SK-N-SH treated with all-trans-retinoic acid at 6 μM for 48 hours (cell line): ENCODE data around the gene EPB41L2.

ENCODE experiments used
- ATAC-seq: fragments of 200-7000 bp; cut with Tn5 transposase; 3 replicates; pipeline ENCODE4 v1.9.1; 2020; ENCODE audit warnings: mild to moderate bottlenecking, moderate library complexity
- ARNTL ChIP-seq: fragments of 450-650 bp; formaldehyde crosslinking; IDR thresholded peaks from 2 replicates; pipeline ENCODE4 v1.5.0; 2020; ENCODE audit warnings: low read depth, mild to moderate bottlenecking, moderate library complexity, borderline replicate concordance
- BACH2 ChIP-seq: fragments of 250-450 bp; sonication (Bioruptor Pico); IDR thresholded peaks from 2 replicates; pipeline ENCODE4 v1.9.0; 2021; ENCODE audit warnings: mild to moderate bottlenecking, borderline replicate concordance
- CSDC2 ChIP-seq: fragments of 250-450 bp; sonication (Bioruptor Pico); IDR thresholded peaks from 2 replicates; pipeline ENCODE4 v1.5.0; 2020; ENCODE audit warnings: mild to moderate bottlenecking, moderate library complexity
- ESRRG ChIP-seq: fragments of 250-450 bp; sonication (Bioruptor Pico); IDR thresholded peaks from 2 replicates; pipeline ENCODE4 v1.6.1; 2021; ENCODE audit warnings: mild to moderate bottlenecking
- GLIS3 ChIP-seq: fragments of 250-450 bp; sonication (Bioruptor Pico); IDR thresholded peaks from 2 replicates; pipeline ENCODE4 v1.5.0; 2020; ENCODE audit warnings: mild to moderate bottlenecking, moderate library complexity
- OSR1 ChIP-seq: fragments of 250-450 bp; sonication (Bioruptor Pico); IDR thresholded peaks from 2 replicates; pipeline ENCODE4 v1.8.0; 2022; ENCODE audit warnings: moderate library complexity, mild to moderate bottlenecking, inconsistent platforms
- PPARA ChIP-seq: fragments of 250-450 bp; sonication (Bioruptor Pico); IDR thresholded peaks from 2 replicates; pipeline ENCODE4 v1.5.0; 2020; ENCODE audit warnings: mild to moderate bottlenecking, borderline replicate concordance
- RARB ChIP-seq: fragments of 250-450 bp; sonication (Bioruptor Pico); IDR thresholded peaks from 2 replicates; pipeline ENCODE4 v1.8.0; 2021; ENCODE audit warnings: mild to moderate bottlenecking, moderate library complexity
- SNAI2 ChIP-seq: fragments of 250-450 bp; sonication (Bioruptor Pico); IDR thresholded peaks from 2 replicates; pipeline ENCODE4 v1.5.0; 2020; ENCODE audit warnings: mild to moderate bottlenecking, moderate library complexity
- TCF4 ChIP-seq: fragments of 250-450 bp; sonication (Bioruptor Pico); IDR thresholded peaks from 2 replicates; pipeline ENCODE4 v1.8.0; 2021; ENCODE audit warnings: mild to moderate bottlenecking, moderate library complexity, borderline replicate concordance
- TOX ChIP-seq: fragments of 250-450 bp; sonication (Bioruptor Pico); IDR thresholded peaks from 2 replicates; pipeline ENCODE4 v1.8.0; 2021; ENCODE audit warnings: mild to moderate bottlenecking, moderate library complexity, borderline replicate concordance
- ZC3H10 ChIP-seq: fragments of 250-450 bp; sonication (Bioruptor Pico); IDR thresholded peaks from 2 replicates; pipeline ENCODE4 v1.5.1; 2021; ENCODE audit warnings: mild to moderate bottlenecking, moderate library complexity
- ZFP3 ChIP-seq: fragments of 250-450 bp; sonication (Bioruptor Pico); IDR thresholded peaks from 2 replicates; pipeline ENCODE4 v1.5.0; 2020; ENCODE audit warnings: mild to moderate bottlenecking, moderate library complexity
- ZFP30 ChIP-seq: fragments of 450-650 bp; formaldehyde crosslinking; IDR thresholded peaks from 2 replicates; pipeline ENCODE4 v1.5.0; 2022; ENCODE audit warnings: mild to moderate bottlenecking, moderate library complexity
- ZNF565 ChIP-seq: fragments of 450-650 bp; formaldehyde crosslinking; conservative IDR thresholded peaks from 2 replicates; pipeline ENCODE4 v1.5.0; 2020; ENCODE audit warnings: low read depth, mild to moderate bottlenecking, moderate library complexity
- ZNF70 ChIP-seq: fragments of 450-650 bp; formaldehyde crosslinking; IDR thresholded peaks from 2 replicates; pipeline ENCODE4 v1.5.0; 2020; ENCODE audit warnings: mild to moderate bottlenecking, moderate library complexity
- ZNF8 ChIP-seq: fragments of 450-650 bp; formaldehyde crosslinking; IDR thresholded peaks from 2 replicates; pipeline ENCODE4 v1.5.0; 2020; ENCODE audit warnings: mild to moderate bottlenecking, moderate library complexity
- TF ChIP-seq, protein P1 (sequence below): fragments of 250-450 bp; sonication (Bioruptor Pico); IDR thresholded peaks from 2 replicates; pipeline ENCODE4 v1.8.0; 2020; ENCODE audit warnings: mild to moderate bottlenecking, moderate library complexity, borderline replicate concordance
- TF ChIP-seq, protein P2 (sequence below): fragments of 250-450 bp; sonication (Bioruptor Pico); IDR thresholded peaks from 2 replicates; pipeline ENCODE4 v1.5.0; 2020; ENCODE audit warnings: mild to moderate bottlenecking, moderate library complexity
- TF ChIP-seq, protein P3 (sequence below): fragments of 250-450 bp; sonication (Bioruptor Pico); IDR thresholded peaks from 2 replicates; pipeline ENCODE4 v1.5.1; 2021; ENCODE audit warnings: mild to moderate bottlenecking, moderate library complexity
- TF ChIP-seq, protein P4 (sequence below): fragments of 250-450 bp; sonication (Bioruptor Pico); IDR thresholded peaks from 2 replicates; pipeline ENCODE4 v1.5.1; 2020; ENCODE audit warnings: low read depth, mild to moderate bottlenecking, moderate library complexity
- TF ChIP-seq, protein P5 (sequence below): fragments of 250-450 bp; sonication (Bioruptor Pico); IDR thresholded peaks from 2 replicates; pipeline ENCODE4 v1.8.0; 2021; ENCODE audit warnings: low read depth, mild to moderate bottlenecking, moderate library complexity, borderline replicate concordance

Gene EPB41L2

DNA sequence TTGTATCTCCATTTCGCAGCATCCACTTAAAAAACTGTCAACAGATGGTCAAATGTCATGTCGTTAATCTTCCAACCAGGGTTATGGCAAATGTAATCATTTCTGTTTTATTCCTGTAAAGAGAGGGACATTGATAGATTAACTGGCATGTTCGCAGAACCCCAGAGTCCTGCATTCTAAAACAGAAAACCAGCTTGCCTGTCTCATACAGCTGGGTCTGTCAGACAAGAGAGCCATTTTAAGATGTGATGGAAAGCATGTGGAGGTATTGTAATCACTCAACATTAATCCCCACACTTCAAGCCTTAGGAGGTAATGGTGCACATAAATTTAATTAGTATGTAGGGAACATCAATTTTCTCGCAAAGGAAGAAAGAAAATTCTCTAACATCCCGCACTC lies 231.4 kb downstream of the EPB41L2 start:
- TF ChIP-seq, protein P1, sequence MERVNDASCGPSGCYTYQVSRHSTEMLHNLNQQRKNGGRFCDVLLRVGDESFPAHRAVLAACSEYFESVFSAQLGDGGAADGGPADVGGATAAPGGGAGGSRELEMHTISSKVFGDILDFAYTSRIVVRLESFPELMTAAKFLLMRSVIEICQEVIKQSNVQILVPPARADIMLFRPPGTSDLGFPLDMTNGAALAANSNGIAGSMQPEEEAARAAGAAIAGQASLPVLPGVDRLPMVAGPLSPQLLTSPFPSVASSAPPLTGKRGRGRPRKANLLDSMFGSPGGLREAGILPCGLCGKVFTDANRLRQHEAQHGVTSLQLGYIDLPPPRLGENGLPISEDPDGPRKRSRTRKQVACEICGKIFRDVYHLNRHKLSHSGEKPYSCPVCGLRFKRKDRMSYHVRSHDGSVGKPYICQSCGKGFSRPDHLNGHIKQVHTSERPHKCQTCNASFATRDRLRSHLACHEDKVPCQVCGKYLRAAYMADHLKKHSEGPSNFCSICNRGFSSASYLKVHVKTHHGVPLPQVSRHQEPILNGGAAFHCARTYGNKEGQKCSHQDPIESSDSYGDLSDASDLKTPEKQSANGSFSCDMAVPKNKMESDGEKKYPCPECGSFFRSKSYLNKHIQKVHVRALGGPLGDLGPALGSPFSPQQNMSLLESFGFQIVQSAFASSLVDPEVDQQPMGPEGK, result no peak
- TF ChIP-seq CSDC2 (CRISPR knock-in tag), result no peak
- TF ChIP-seq PPARA (CRISPR knock-in tag), result no peak
- no peak for TF ChIP-seq BACH2
- no peak for TF ChIP-seq SNAI2
- TF ChIP-seq ZC3H10 (CRISPR knock-in tag), result no peak
- TF ChIP-seq ZNF8 (CRISPR knock-in tag), result no peak
- TF ChIP-seq ZFP30 (CRISPR knock-in tag), result no peak
- ATAC-seq, result no peak

DNA sequence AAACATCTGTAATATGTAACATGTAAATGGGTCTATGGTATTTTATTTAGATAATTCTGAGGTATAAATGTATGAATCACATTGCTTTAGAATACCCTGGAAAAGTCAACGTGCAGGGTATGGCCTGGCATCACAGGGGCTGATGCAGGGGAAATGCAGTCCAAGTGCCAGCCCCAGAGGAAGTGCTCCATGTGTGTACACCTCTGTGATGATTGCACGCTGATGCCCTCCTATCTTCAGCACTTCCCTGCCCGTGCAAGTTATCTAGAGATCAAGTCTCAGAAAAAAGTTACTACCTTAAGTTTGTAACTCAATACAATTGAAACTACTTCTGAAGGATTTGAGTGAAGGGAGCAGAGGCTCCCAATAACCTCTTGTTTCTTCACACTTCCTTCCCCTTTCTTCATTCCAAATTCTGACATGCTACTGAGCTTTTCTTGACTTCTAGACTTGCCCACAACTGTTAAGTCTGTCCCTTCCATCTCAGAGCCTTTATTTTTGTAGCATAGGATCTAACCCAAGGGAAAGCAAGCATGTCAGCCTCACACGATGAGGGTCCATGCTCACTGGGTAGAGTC lies 233.6 kb downstream of the EPB41L2 start:
- TF ChIP-seq ARNTL, result no peak
- TF ChIP-seq, protein P2, sequence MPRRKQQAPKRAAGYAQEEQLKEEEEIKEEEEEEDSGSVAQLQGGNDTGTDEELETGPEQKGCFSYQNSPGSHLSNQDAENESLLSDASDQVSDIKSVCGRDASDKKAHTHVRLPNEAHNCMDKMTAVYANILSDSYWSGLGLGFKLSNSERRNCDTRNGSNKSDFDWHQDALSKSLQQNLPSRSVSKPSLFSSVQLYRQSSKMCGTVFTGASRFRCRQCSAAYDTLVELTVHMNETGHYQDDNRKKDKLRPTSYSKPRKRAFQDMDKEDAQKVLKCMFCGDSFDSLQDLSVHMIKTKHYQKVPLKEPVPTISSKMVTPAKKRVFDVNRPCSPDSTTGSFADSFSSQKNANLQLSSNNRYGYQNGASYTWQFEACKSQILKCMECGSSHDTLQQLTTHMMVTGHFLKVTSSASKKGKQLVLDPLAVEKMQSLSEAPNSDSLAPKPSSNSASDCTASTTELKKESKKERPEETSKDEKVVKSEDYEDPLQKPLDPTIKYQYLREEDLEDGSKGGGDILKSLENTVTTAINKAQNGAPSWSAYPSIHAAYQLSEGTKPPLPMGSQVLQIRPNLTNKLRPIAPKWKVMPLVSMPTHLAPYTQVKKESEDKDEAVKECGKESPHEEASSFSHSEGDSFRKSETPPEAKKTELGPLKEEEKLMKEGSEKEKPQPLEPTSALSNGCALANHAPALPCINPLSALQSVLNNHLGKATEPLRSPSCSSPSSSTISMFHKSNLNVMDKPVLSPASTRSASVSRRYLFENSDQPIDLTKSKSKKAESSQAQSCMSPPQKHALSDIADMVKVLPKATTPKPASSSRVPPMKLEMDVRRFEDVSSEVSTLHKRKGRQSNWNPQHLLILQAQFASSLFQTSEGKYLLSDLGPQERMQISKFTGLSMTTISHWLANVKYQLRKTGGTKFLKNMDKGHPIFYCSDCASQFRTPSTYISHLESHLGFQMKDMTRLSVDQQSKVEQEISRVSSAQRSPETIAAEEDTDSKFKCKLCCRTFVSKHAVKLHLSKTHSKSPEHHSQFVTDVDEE (CRISPR knock-in tag), result no peak
- TF ChIP-seq, protein P3, sequence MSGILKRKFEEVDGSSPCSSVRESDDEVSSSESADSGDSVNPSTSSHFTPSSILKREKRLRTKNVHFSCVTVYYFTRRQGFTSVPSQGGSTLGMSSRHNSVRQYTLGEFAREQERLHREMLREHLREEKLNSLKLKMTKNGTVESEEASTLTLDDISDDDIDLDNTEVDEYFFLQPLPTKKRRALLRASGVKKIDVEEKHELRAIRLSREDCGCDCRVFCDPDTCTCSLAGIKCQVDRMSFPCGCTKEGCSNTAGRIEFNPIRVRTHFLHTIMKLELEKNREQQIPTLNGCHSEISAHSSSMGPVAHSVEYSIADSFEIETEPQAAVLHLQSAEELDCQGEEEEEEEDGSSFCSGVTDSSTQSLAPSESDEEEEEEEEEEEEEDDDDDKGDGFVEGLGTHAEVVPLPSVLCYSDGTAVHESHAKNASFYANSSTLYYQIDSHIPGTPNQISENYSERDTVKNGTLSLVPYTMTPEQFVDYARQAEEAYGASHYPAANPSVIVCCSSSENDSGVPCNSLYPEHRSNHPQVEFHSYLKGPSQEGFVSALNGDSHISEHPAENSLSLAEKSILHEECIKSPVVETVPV (CRISPR knock-in tag), result no peak
- TF ChIP-seq TOX, result no peak
- TF ChIP-seq GLIS3 (CRISPR knock-in tag), result no peak
- TF ChIP-seq ZNF565 (CRISPR knock-in tag), result no peak
- no peak for TF ChIP-seq ZFP3
- no peak for TF ChIP-seq ZNF8 (CRISPR knock-in tag)
- TF ChIP-seq, protein P4, sequence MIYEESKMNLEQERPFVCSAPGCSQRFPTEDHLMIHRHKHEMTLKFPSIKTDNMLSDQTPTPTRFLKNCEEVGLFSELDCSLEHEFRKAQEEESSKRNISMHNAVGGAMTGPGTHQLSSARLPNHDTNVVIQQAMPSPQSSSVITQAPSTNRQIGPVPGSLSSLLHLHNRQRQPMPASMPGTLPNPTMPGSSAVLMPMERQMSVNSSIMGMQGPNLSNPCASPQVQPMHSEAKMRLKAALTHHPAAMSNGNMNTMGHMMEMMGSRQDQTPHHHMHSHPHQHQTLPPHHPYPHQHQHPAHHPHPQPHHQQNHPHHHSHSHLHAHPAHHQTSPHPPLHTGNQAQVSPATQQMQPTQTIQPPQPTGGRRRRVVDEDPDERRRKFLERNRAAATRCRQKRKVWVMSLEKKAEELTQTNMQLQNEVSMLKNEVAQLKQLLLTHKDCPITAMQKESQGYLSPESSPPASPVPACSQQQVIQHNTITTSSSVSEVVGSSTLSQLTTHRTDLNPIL, result no peak
- TF ChIP-seq ZFP30 (CRISPR knock-in tag), result no peak
- no peak for TF ChIP-seq TCF4 (CRISPR knock-in tag)
- no peak for TF ChIP-seq ZC3H10 (CRISPR knock-in tag)
- TF ChIP-seq, protein P1, result no peak
- no peak for TF ChIP-seq CSDC2 (CRISPR knock-in tag)
- TF ChIP-seq ESRRG, result no peak
- no peak for TF ChIP-seq ZNF70 (CRISPR knock-in tag)
- no peak for TF ChIP-seq OSR1 (CRISPR knock-in tag)
- no peak for TF ChIP-seq PPARA (CRISPR knock-in tag)

DNA sequence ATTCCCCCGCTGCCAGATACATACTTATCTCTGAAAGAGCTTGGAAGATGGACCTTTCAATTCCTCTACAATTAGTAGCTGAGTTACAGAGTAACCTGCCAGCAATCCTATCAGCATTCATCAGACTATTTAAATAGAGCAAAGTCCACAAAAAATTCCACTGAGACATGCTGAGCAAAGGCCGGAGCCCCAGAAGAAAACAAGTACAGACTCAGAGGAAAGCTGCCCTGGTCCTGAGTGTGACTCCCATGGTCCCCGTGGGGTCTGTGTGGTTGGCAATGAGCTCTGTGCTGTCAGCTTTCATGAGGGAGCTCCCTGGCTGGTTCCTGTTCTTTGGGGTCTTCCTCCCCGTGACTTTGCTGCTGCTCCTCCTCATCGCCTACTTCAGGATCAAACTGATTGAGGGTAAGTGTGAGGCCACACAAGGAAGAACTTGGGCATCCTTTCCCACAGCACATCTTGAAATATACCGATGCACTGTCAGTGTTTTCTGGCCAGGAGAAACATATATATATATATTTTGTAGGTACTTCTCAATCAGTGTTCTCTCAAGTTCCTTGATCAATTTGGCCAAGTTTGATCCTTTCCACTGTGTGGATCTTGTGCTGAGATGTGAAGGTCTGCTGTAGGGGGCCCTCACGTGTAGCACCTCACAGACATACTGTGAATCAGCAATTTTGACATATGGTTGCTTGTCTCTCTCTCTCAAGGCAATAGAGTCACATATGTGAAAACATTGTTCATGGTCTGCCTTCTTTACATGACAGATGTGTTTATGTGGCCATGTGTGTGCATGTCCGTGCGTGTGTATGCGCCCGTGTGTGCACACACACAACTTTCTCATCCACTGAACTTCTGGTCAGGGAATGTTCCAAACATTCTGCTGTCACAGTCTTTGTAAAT lies 235.5 kb downstream of the EPB41L2 start, which contains the start of gene SMLR1:
Gene SMLR1, plus strand, starts transcription at position 160 of the 903 bp plus-strand sequence. Its CDS starts 8 bp downstream, at position 168.
- ATAC-seq, result no peak
- no peak for TF ChIP-seq OSR1 (CRISPR knock-in tag)
- TF ChIP-seq ZFP3, result no peak
- no peak for TF ChIP-seq ZNF565 (CRISPR knock-in tag)
- no peak for TF ChIP-seq ZFP30 (CRISPR knock-in tag)
- no peak for TF ChIP-seq ZC3H10 (CRISPR knock-in tag)
- TF ChIP-seq RARB, result no peak
- TF ChIP-seq, protein P2 (CRISPR knock-in tag), result no peak
- TF ChIP-seq PPARA (CRISPR knock-in tag), result no peak
- TF ChIP-seq ZNF70 (CRISPR knock-in tag), result no peak
- no peak for TF ChIP-seq GLIS3 (CRISPR knock-in tag)
- TF ChIP-seq TOX, result no peak
- TF ChIP-seq BACH2, result no peak
- TF ChIP-seq, protein P5, sequence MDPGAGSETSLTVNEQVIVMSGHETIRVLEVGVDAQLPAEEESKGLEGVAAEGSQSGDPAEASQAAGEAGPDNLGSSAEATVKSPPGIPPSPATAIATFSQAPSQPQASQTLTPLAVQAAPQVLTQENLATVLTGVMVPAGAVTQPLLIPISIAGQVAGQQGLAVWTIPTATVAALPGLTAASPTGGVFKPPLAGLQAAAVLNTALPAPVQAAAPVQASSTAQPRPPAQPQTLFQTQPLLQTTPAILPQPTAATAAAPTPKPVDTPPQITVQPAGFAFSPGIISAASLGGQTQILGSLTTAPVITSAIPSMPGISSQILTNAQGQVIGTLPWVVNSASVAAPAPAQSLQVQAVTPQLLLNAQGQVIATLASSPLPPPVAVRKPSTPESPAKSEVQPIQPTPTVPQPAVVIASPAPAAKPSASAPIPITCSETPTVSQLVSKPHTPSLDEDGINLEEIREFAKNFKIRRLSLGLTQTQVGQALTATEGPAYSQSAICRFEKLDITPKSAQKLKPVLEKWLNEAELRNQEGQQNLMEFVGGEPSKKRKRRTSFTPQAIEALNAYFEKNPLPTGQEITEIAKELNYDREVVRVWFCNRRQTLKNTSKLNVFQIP (CRISPR knock-in tag), result no peak

More for the DNA sequence above, 233.6 kb downstream of the EPB41L2 start:
- no peak for ATAC-seq
